ENCODE measurements around the gene FSTL1.
A peak's percentile ranks its signal among the peaks of the same experiment; 100 is the strongest.

FSTL1 gene

GRCh38 chr3:120349855-120350125, 101.0 kb downstream of the FSTL1 start:
- no peak for DNase-seq

GRCh38 chr3:120348991-120349854, 101.6 kb downstream of the FSTL1 start, which contains the start of gene LRRC58:
Gene LRRC58, minus strand, starts transcription at chr3:120349354. Its CDS starts 111 bp downstream, at chr3:120349243.
- peak; percentile 97 for DNase-seq

DNA sequence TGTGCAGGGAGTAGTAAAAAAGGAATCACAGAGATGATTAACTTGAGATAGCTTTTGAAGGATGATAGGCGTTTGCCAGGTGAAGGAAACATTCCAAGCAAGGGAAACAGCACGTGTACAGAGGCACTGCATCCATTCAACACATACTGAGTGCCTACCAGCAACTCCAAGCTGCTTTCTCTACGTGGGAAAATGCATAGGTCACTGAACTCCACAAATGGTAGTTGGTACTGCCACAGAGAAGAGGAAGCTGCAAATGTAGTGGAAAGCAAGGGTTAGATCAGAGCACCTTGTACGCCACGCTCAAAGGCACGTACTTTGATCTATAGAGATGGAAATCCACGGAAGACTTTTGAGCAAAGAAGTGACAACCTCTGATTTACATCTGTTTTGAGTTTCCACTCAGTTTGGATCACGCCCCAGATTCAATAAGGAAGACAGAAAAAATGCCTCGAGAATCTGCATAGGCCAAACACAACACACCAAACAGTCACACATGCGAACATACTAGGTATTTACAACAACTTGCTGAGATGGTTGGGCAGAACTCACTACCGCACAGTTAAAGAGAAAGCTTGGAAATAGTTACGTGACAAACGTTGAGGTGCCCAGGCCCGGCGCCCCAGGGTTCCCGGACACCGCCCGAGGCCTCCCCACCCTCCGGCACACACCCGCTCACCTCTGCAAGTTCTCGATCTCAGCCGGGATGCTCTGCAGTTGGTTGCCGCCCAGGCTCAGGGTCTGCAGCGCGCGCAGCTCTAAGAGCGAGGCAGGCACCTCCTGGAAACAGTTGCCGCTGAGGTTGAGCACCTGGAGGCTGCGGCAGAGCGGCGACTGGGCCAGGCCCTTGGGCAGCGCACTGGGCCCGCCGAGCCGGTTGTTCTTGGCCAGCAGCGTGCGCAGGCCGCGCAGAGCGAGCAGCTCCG, 102.5 kb downstream of the FSTL1 start:
- peak; percentile 36 for DNase-seq

GRCh38 chr3:120344349-120344748, 106.4 kb downstream of the FSTL1 start:
- DNase-seq: no peak
